ENCODE results near the gene OVCA2.

The OVCA2 gene

DNA sequence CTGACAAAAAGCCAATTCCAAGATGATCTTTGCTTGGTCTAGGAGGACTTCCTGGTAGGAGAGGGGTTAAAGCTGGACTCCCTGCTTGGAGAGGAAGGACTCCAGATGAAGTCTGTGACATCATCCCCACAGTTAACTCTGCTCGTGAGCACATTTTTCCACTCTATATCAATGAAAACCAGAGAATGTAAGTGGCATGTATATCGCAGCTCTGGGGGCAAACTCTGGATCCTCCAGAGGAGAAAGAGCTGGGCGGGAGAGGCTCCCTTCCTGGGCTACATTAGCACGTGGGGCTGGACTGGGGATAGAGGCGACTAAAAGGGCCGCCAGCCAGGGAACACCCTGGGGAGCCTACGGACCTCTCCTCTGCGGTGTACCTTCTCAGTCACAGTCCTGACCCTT is 47.2 kb downstream of the OVCA2 start:
- H3K27me3 ChIP-seq (ENCODE audit: control insufficient read depth, insufficient read depth, low read length, poor library complexity, severe bottlenecking), result no peaks in the 10 kb centered on the region
- no peak overlapping the region for H3K4me3 ChIP-seq (ENCODE audit: insufficient read depth, low read depth, low read length)
- H3K9me3 ChIP-seq (ENCODE audit: control insufficient read depth, low read length), result no peaks in the 10 kb centered on the region
- no peaks in the 10 kb centered on the region for H3K36me3 ChIP-seq (ENCODE audit: control insufficient read depth, insufficient read depth, low read length)
- no peak overlapping the region for H3K27ac ChIP-seq (ENCODE audit: insufficient read depth, low read depth, low read length, poor library complexity, severe bottlenecking)
- no peaks in the 10 kb centered on the region for H3K4me1 ChIP-seq (ENCODE audit: control insufficient read depth, insufficient read depth, low read length)
- 79 to 82% methylated on average over 8 of the region's 8 CpGs for WGBS, 2 experiments

DNA sequence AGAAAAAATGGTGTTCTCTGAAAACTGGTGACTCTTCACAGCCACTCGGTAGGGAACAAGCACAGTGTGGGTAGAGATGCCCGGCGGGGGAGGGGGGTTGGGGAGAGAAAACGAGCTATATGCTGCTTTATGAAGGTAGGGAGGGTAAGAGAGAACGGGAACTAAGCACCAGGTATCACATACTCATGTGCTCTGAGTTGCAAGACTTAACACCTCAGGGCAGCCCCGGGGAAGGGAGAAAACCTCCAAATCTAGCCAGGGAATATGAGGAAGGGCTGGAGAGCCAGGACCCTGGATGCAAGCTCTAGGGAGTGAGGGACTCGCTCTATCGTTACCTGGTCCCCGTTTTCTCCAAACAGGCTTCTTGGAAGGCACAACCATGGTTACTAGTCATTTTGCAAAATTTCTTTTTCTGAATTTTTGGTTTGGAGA is 48.4 kb downstream of the OVCA2 start:
- WGBS, 2 experiments, result 78 to 87% methylated on average over 9 of the region's 9 CpGs

DNA sequence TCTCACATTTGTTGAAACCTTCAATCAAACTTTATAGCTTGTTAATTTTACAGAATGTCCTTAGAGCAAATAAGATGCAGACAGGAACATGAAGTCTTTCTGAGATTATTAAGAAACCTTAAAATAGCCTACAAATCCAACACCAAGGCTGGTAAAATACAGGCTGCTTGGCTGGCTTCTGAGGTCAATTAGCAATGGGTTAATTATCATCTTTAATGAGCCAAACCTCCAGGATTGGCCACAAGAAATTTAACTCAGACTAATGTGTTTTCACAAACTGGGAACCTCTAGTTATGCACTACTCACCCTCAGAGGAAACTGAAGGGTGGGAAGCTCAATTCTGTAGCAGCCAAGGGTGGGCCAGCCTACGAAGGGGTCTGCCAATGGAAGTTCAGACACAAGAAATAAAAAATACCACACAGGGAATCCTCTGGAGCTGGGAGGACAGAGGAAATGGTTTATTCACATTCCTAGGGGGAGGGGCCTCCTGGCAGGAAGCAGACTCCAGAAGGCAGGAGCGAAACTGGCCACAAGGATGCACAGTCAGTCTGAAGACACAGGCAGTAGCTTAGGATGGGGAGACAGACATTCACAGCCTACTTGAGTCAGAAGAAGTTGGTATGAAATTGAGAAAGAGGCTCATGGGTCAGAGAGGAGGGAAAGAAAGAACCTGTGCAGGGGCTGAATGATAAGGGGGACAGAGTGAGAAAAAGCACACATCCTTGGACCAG is 49.1 kb downstream of the OVCA2 start:
- H3K27ac ChIP-seq (ENCODE audit: insufficient read depth, low read depth, low read length, poor library complexity, severe bottlenecking), result no peak overlapping the region
- WGBS, 2 experiments, result 46 to 52% methylated on average over 2 of the region's 2 CpGs
- no peaks in the 10 kb centered on the region for H3K36me3 ChIP-seq (ENCODE audit: control insufficient read depth, insufficient read depth, low read length)
- H3K27me3 ChIP-seq (ENCODE audit: control insufficient read depth, insufficient read depth, low read length, poor library complexity, severe bottlenecking), result no peaks in the 10 kb centered on the region
- H3K4me1 ChIP-seq (ENCODE audit: control insufficient read depth, insufficient read depth, low read length), result peaks cover 3% of the 10 kb centered on the region
- H3K9me3 ChIP-seq (ENCODE audit: control insufficient read depth, low read length), result no peaks in the 10 kb centered on the region
- H3K4me3 ChIP-seq (ENCODE audit: insufficient read depth, low read depth, low read length), result no peak overlapping the region

More for the DNA sequence above, 48.4 kb downstream of the OVCA2 start:
- Histone ChIP-seq H3K4me1 (ENCODE audit: control insufficient read depth, insufficient read depth, low read length) (no peaks in the 10 kb centered on the region), H3K27ac (ENCODE audit: insufficient read depth, low read depth, low read length, poor library complexity, severe bottlenecking) (no peak overlapping the region), H3K9me3 (ENCODE audit: control insufficient read depth, low read length) (no peaks in the 10 kb centered on the region), H3K27me3 (ENCODE audit: control insufficient read depth, insufficient read depth, low read length, poor library complexity, severe bottlenecking) (no peaks in the 10 kb centered on the region), H3K36me3 (ENCODE audit: control insufficient read depth, insufficient read depth, low read length) (no peaks in the 10 kb centered on the region), H3K4me3 (ENCODE audit: insufficient read depth, low read depth, low read length) (no peak overlapping the region)

DNA sequence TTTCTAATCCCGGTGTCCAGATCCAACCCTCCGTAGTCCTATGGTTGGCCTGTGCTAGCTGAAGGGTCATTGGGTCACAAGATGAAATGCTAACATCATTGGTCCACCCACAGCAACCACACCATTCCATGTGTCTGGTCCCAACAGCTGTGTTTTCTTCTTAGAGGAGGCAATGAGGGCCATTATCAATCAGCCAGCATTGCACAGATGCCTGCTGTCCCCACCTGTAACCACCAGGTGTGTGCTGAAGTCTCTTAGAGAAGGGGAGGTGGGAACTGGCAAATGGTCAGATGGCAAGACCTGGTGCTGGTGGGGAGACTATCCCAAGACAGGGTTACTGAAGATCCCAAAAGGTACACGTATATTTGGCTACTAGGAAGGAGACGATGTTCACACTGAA is 50.4 kb downstream of the OVCA2 start:
- Histone ChIP-seq H3K36me3 (ENCODE audit: control insufficient read depth, insufficient read depth, low read length) (no peaks in the 10 kb centered on the region), H3K4me1 (ENCODE audit: control insufficient read depth, insufficient read depth, low read length) (peaks cover 3% of the 10 kb centered on the region), H3K27me3 (ENCODE audit: control insufficient read depth, insufficient read depth, low read length, poor library complexity, severe bottlenecking) (no peaks in the 10 kb centered on the region), H3K4me3 (ENCODE audit: insufficient read depth, low read depth, low read length) (no peak overlapping the region), H3K9me3 (ENCODE audit: control insufficient read depth, low read length) (no peaks in the 10 kb centered on the region), H3K27ac (ENCODE audit: insufficient read depth, low read depth, low read length, poor library complexity, severe bottlenecking) (no peak overlapping the region)
- 97 to 99% methylated on average over 4 of the region's 4 CpGs for WGBS, 2 experiments

Data from ectodermal cell (in vitro differentiated cells).